ENCODE data around the gene SGSH. TPM values are rescaled to one million over a fixed set of nuclear protein-coding genes. Genes with fewer than 3 reads are reported as not detected.

Gene SGSH
- total RNA-seq, 2 donors from 2014 or later: 22.2 to 51.8 TPM

DNA sequence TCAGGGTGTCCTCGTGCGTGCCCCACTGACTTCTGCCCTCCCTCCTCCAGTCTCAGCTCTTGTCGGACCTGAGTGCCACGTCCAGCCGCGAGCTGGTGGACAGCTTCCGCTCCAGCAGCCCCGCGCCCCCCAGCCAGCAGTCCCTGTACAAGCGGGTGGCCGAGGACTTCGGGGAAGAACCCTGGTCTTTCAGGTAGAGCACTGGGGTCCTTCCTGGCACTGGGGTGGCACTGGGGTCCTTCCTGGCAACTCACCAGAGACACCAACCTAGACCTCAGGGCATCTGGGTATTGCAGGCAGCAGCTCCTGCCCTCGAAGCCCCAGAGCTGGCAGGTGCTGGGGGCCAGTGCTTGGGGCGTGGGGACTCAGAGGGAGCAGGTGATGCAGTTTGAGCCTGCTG lies 25.0 kb downstream of the SGSH start:
- TF ChIP-seq, protein P1, sequence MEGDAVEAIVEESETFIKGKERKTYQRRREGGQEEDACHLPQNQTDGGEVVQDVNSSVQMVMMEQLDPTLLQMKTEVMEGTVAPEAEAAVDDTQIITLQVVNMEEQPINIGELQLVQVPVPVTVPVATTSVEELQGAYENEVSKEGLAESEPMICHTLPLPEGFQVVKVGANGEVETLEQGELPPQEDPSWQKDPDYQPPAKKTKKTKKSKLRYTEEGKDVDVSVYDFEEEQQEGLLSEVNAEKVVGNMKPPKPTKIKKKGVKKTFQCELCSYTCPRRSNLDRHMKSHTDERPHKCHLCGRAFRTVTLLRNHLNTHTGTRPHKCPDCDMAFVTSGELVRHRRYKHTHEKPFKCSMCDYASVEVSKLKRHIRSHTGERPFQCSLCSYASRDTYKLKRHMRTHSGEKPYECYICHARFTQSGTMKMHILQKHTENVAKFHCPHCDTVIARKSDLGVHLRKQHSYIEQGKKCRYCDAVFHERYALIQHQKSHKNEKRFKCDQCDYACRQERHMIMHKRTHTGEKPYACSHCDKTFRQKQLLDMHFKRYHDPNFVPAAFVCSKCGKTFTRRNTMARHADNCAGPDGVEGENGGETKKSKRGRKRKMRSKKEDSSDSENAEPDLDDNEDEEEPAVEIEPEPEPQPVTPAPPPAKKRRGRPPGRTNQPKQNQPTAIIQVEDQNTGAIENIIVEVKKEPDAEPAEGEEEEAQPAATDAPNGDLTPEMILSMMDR (IDR thresholded peaks at IDR 0.05): no peak
- Histone ChIP-seq H3K9me3 (no peaks in the 10 kb centered on the region), H3K4me3 (no peak overlapping the region), H3K27me3 (replicated peaks; ENCODE audit: insufficient read depth) (no peaks in the 10 kb centered on the region), H3K4me1 (ENCODE audit: control insufficient read depth in 1 of 2, low read depth in 2 of 2) (peaks cover 0 to 8% of the 10 kb centered on the region in 2 donors), H3K36me3 (no peaks in the 10 kb centered on the region), H3K27ac (no peak overlapping the region)
- ATAC-seq (ENCODE audit: insufficient number of reproducible peaks, low FRiP score, low read depth) (no peak), DNase-seq (ENCODE audit: low spot score) (no peak)

DNA sequence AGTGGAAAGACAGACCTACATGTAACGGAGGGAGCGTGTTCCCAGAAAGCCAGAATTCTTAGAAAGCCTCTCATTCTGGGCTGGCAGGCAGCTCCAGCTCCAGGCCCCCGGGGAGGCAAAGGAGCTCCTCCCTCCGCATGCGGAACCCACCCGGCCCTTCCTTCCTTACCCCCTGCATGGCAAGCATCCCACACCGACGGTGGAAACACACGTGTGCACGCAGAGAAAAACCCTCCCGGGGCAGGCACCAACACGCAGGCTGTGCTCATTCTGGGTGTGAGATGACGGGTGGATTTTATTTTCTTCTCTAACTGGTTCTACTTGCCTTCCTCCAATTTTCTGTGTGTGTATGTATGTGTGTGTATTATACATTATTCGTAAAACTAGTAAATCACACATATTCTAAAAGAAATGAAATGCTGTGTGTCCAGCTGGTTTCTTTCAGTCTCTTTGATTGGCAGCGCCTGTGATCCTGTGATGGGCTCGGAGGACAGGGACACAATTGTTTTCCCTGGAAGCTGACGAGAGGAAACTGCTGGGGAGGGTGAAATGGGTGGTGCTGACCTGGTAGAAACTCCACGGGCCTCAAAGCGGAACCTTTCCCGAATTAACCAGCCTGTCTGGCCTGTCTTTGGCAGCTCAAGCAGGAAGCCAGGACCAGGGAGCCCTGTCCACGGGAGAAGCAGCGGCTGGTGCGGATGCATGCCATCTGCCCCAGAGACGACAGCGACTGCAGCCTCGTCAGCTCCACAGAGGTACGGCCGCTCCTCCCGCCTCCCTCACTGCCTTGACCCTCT lies 28.1 kb downstream of the SGSH start:
- Histone ChIP-seq H3K9me3 (no peaks in the 10 kb centered on the region), H3K4me3 (peak overlapping the region; percentile 3), H3K36me3 (no peaks in the 10 kb centered on the region), H3K4me1 (ENCODE audit: control insufficient read depth in 1 of 2, low read depth in 2 of 2) (peaks cover 0 to 12% of the 10 kb centered on the region in 2 donors), H3K27me3 (replicated peaks; ENCODE audit: insufficient read depth) (no peaks in the 10 kb centered on the region), H3K27ac (no peak overlapping the region)
- TF ChIP-seq, protein P1 (IDR thresholded peaks at IDR 0.05): no peak
- DNase-seq (ENCODE audit: low spot score): no peak
- no peak for ATAC-seq (ENCODE audit: insufficient number of reproducible peaks, low FRiP score, low read depth)

DNA sequence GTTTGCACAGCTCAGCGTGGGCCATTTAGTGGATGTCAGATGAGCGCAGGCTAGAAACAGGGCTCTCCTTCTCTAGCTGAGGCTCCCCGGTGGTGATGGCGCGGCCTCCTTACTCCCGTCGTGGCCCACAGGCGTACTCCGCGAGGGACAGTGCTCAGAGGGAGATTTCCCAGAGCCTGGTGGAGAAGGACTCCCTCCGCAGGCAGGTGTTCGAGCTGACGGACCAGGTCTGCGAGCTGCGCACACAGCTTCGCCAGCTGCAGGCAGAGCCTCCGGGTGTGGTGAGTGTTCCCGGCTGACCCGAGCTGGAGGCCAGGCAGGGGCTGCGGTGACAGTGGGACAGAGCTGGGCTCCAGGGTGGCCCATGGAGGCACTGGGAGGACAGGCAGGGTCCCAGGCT lies 28.9 kb downstream of the SGSH start:
- Histone ChIP-seq H3K27me3 (replicated peaks; ENCODE audit: insufficient read depth) (no peaks in the 10 kb centered on the region), H3K9me3 (no peaks in the 10 kb centered on the region), H3K27ac (no peak overlapping the region), H3K4me1 (ENCODE audit: control insufficient read depth in 1 of 2, low read depth in 2 of 2) (peaks cover 0 to 12% of the 10 kb centered on the region in 2 donors), H3K4me3 (no peak overlapping the region), H3K36me3 (no peaks in the 10 kb centered on the region)
- TF ChIP-seq, protein P1 (IDR thresholded peaks at IDR 0.05): no peak
- DNase-seq (ENCODE audit: low spot score) (no peak), ATAC-seq (ENCODE audit: insufficient number of reproducible peaks, low FRiP score, low read depth) (no peak)

DNA sequence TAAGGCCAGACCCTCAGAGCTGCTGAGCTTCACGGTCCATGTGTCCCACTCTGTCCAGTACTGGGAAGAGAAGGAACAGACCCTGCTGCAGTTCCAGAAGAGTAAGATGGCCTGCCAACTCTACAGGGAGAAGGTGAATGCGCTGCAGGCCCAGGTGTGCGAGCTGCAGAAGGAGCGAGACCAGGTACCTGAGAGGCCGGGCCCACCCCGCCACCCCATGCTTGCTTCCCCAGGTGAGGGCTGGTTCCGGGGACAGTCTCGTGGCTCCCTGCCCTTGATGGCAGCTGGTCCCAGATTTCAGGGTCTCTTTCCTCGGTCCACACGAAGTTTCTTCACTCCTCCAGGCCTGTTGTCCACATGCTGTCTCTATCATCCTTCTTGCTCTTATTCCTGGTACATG lies 29.4 kb downstream of the SGSH start:
- no peak for DNase-seq (ENCODE audit: low spot score)

DNA sequence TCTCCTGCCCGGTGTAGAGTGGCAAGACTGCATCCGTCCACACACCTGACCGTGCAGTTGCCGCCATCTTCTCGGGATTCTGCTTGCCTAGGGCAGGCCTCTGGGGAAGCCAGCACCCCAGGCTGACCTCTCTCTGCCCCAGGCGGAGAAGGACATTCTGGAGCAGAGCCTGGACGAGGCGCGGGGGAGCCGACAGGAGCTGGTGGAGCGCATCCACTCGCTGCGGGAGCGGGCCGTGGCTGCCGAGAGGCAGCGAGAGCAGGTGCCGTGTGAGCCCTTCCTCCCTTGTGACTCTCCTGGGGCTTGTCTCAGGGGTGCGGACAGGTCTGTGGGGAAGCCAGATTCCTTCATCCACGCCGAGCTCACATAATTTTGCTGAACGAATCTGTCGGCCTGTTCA lies 30.5 kb downstream of the SGSH start:
- DNase-seq (ENCODE audit: low spot score) (no peak), ATAC-seq (ENCODE audit: insufficient number of reproducible peaks, low FRiP score, low read depth) (no peak)
- Histone ChIP-seq H3K36me3 (no peaks in the 10 kb centered on the region), H3K27me3 (replicated peaks; ENCODE audit: insufficient read depth) (no peaks in the 10 kb centered on the region), H3K9me3 (no peaks in the 10 kb centered on the region), H3K4me3 (no peak overlapping the region), H3K27ac (no peak overlapping the region), H3K4me1 (ENCODE audit: control insufficient read depth in 1 of 2, low read depth in 2 of 2) (peaks cover 0 to 12% of the 10 kb centered on the region in 2 donors)
- TF ChIP-seq, protein P1 (IDR thresholded peaks at IDR 0.05): no peak

More for the DNA sequence above, 29.4 kb downstream of the SGSH start:
- peaks cover 0 to 12% of the 10 kb centered on the region in 2 donors for H3K4me1 ChIP-seq (ENCODE audit: control insufficient read depth in 1 of 2, low read depth in 2 of 2)
- no peak overlapping the region for H3K4me3 ChIP-seq
- H3K27ac ChIP-seq: no peak overlapping the region
- H3K36me3 ChIP-seq: no peaks in the 10 kb centered on the region
- H3K27me3 ChIP-seq (replicated peaks; ENCODE audit: insufficient read depth): no peaks in the 10 kb centered on the region
- TF ChIP-seq, protein P1 (IDR thresholded peaks at IDR 0.05): no peak
- no peak for ATAC-seq (ENCODE audit: insufficient number of reproducible peaks, low FRiP score, low read depth)
- H3K9me3 ChIP-seq: no peaks in the 10 kb centered on the region
